ENCODE measurements around the gene LSR.

The LSR gene

DNA sequence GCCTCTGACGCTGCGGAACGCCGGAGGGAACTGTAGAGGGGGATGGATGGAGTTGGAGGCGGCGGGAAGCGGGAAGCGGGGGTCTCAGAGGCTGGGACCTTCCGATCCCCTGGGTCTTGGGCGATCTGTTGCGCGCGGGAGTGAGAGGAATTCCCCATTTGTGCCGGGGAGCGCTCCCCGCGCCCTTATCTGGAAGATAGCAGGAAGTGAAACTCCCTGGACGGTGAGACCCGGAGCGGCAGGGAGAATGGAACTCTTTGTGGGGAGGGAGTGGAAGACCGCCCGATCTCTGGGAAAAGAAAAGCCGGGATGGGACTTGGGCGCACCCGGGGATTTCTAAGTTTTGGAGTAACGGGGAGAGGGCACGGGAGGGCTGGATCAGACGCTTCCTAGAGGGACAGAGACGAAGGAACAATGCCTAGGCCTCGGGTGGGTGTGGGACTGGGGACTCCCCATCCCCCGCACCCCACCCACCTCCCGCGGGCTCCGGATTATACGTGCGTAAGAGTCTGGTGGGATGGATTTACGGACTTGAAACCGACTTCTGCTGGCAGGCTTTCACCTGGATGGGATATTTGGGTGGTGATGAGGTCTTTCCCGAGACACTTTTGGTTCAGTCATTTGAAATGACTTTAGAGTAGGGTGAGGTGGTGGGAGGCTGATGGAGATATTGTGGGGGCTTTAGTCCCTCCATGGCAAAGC is 495 bp downstream of the LSR start:
- peak; percentile 24 for DNase-seq

DNA sequence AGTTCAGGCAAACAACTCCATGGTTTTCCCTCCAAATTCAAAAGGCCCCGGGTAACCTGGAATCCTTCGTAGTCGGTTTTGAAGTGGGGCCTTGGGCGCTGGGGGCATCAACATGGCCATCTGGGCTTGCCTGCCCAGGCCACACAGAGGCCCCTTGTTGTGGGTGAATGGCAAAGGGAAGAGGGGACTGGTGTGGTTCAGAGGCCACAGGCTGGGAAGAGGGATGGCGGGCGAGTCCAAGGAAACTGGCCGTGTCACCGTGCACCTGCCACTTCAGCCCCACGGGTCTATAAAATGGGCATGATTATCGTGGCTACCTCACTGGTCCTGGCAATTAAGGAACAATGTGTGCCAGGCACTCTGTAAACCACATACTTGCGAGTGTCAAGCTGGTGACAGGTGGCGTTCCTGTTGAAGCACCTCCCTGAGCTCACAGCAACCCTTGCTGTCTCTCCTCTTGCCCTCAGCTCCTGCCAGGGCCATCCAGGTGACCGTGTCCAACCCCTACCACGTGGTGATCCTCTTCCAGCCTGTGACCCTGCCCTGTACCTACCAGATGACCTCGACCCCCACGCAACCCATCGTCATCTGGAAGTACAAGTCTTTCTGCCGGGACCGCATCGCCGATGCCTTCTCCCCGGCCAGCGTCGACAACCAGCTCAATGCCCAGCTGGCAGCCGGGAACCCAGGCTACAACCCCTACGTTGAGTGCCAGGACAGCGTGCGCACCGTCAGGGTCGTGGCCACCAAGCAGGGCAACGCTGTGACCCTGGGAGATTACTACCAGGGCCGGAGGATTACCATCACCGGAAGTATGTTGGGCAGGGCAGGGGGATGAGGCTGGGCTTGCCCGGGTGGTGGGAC is 1.3 kb downstream of the LSR start:
- peak; percentile 20 for DNase-seq

DNA sequence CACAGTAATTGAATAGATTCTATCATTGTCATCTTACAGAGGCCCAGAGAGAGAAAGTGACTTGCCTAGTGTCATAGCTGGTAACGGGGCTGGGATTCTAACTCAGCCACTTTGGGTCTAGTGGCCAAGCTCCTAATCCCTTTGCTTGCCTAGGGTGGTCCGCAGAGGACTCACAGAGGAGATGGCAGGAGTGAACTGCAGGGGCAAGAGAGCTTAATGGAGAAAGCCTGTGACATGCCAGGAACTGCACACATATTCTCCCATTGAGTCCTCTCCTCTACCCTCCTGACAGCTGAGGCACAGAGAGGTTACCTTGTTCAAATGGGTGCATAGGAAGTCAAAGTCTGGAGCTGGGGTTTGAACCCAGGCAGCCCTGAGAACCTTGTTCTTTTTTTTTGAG is 2.7 kb downstream of the LSR start:
- DNase-seq = peak; percentile 16

DNA sequence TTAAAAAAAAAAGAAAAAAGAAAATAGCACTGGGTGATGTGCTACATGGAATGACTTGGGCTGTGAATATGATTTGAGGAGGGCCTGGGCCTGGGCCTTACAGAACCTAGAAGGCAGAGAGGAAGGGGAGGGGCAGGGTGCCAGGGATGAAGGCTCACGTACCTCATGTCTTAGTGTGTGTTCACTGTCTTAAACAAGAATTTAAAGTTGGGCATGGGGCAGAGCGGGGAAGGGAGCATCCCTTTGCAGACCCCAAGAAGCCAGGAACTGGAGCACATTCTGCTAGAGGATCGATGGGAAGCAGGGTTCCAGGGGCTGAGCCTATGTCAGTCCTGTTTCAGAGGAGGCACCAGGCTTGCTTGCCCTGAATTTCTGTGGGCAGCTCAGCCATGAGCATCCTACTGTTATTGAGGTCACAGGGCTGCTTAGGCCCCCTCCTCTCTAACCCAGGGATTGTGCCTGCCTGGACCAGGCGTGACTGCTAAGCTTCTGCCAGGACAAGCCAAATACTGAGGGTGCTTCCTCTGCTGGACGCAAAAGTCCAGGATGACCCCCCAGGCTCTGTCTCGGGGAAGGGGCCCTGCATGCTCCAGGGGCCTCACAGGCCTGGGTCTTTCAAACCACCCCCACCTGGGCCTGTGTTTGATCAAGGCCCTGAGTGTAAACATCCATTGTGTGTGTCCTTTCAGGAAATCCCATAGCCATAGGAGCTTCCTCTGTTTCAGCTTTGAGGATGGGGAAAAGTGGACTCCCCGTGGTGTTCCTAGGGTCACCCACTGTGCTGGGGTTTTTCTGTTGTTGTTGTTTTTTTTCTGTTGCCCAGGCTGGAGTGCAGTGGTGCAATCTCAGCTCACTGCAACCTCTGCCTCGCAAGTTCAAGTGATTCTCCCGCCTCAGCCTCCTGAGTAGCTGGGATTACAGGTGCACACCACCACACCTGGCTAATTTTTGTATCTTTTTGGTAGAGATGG is 4.8 kb downstream of the LSR start:
- DNase-seq = peak; percentile 19

DNA sequence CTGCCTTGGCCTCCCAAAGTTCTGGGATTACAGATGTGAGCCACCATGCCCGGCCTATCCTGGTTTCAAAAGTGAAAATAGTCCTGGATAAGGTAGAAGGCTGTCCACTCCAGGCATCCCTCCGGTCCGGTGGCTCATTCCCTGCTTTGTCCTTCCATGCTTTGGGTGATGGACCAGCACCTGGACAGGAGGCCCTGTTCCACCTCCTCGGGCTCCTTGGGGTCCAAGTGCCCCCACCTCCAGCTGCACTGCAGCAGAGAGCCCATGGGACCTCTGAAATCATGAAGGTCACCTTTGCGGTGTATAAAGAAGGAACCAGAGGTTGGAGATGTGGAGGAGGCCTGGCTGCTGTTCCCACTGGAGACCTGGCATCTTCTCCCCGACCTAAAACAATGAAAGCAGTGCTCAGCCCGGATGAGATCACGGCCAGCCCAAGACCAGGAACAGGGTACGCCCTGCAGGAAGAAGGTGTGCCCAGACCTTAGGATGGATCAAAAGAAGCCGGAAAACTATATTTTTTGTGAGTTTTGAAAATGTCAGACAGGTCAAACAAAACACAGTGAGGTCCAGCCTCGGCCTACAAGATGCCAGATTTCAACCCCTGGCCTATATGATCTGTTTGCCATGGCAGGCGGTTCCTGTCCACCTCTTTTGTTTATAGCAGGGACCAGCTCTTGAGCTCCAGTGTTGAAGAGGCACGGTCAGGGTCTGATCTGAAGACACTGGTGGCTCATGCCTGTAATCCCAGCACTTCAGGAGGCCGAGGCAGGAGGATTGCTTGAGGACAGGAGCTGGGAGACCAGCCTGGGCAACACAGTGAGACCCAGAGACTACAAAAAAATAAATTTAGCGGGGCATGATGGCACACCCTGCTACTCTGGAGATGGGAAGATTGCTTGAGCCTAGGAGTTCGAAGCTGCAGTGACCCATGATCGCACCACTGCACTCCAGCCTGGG is 5.8 kb downstream of the LSR start:
- DNase-seq = peak; percentile 19

DNA sequence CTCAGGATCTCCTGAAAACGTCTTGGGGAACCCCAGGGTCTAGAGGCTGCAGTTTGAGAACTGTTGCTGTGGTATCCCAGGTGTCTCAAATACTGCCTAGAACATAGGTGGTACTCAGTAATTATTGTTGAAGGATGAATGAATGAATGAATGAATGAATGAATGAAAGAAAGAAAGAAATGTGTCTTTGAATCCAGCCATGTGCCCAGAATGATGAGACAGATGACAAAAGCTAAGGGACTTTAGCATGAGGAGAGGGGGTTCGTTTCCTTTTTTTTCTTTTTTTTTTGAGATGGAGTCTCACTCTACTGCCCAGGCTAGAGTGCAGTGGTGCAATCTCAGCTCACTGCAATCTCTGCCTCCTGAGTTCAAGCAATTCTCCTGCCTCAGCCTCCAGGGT is 7.8 kb downstream of the LSR start:
- no peak for DNase-seq

DNA sequence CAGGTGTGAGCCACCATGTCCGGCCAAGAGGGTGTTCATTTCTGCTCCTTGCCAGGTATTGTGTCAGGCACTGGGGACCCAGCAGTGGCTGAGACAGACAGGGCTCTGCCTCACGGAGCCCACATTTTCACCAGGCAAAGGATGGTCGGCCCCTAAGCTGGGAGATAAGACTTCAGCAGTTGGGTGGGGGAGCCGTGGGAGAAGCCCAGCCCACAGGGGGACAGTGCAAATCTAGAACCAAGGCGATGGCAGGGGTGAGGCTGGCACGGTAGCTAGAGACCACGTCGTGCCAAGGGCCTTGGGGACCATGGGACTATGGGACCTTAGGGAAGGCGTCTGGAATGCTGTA is 8.3 kb downstream of the LSR start:
- DNase-seq = peak; percentile 18

DNA sequence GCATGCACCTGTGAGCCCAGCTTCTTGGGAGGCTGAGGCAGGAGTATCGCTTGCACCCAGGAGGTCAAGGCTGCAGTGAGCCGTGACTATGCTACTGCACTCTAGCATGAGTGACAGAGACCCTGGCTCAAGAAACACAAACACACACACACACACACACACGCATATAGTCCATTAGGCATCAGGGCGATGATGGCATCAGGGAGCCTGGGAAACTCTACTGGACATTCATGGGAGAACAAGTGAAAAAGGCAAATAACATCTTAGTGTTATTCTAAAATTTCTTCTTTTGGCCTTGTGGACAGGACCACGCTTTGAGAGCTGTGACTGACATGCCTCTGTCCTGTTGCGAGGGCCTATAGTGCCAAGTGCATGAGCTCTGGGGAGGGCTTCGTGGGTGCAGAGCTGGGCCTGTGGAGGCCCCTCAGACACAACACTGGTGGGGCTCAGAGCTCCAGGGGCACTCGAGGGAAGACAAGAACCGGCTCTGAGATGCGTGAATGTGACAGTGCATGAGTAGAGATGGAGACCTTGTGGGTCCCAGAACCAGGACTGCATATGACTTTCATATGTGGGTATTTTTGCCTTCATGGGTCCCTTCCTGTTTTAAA is 12.0 kb downstream of the LSR start:
- peak; percentile 19 for DNase-seq

DNA sequence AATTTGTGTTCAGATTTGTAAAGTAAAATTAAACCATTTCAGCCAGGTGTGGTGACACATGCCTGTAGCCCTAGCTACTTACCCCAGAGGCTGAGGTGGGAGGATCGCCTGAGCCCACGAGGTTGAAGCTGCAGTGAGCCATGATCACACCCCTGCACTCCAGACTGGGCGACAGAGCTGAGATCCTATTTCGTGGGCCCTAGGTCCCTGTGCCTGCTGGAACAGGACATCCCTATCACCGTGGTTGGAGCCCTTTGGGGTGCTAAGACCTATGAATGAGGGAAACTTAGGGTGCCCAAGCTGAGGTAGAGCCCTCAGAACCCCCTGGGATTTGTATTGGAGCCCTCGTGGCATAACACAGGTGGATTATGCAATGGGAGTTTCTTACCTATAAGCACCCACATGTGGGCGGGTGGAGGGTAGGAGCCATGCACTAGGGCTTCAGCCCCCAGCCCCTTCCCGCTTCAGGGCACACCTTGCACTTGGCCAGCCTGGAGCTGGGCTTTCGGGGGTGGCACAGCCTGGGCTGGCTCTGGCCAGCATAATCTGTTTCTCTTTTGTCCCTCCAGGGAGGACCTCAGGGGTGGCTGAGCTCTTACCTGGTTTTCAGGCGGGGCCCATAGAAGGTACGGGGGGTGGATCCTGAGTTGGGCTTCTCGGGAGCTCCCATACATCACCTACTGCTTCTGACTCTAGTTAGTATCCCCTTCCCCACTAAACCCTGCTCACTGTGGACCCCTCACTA is 12.7 kb downstream of the LSR start:
- DNase-seq = peak; percentile 23

DNA sequence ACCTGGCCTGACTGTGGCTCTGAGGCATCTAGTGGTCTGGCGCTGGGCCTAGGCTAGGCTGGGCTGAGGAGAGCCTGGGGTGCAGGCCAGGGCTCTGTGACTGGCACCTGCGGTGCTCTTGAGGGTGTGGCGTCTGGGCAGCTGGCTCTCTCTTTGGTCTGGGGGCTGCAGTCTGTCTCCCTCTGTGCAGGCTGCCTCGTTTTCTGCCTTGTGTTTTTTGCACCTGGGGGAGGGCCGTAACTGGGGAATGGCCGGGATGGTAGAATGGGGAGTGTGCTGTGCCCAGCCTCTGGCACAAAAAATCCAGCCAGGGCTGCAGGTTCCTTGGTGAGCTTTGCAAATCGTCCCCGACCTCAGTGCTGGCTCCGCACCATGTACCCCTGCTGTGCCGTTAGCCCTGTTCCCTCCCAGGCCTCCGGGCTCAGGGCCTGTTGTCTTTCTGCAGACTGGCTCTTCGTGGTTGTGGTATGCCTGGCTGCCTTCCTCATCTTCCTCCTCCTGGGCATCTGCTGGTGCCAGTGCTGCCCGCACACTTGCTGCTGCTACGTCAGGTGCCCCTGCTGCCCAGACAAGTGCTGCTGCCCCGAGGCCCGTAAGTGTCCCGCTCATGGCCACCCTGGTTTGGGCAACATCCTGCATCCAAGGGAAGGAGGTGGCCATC is 13.4 kb downstream of the LSR start:
- peak; percentile 19 for DNase-seq

DNA sequence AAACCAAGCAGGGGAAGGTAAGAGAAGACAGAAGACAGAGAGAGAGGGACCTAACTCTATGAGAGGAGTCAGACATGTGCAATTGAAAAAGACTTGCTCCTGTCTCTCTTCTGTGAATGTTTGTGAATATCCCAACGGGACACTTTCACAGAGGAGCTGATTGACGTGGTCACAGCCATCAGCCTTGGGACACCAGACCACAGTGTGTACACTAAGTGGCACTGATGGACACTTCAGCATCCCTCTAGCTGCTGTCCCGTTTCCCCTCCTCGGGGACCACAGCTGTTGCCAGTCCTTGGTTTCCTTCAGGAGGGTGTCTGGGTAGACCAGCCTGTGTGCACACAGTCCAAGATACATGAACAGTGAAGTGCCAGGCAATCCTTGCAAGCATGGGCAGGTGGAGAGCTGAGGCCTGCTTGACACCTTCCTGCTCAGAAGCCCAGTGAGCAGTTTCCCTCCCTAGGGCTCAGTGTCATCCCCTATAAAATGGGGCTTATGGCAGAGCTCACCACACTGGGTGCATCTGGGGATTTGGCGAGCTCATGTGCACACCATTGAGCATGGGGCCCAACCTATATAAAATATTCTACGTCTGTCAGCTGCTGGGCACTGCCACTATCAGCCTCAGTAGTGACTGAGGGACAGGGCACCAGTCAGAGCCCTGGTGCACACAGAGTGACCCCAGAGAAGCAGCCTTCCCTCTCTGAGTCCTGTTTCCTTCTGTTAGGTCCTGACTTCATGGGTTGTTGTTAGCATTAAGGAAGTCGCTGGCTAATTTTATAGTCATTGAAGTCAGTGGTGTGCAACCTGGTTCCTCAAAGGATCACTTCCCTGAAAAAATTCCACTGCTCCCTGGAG is 15.7 kb downstream of the LSR start:
- DNase-seq = peak; percentile 22

DNA sequence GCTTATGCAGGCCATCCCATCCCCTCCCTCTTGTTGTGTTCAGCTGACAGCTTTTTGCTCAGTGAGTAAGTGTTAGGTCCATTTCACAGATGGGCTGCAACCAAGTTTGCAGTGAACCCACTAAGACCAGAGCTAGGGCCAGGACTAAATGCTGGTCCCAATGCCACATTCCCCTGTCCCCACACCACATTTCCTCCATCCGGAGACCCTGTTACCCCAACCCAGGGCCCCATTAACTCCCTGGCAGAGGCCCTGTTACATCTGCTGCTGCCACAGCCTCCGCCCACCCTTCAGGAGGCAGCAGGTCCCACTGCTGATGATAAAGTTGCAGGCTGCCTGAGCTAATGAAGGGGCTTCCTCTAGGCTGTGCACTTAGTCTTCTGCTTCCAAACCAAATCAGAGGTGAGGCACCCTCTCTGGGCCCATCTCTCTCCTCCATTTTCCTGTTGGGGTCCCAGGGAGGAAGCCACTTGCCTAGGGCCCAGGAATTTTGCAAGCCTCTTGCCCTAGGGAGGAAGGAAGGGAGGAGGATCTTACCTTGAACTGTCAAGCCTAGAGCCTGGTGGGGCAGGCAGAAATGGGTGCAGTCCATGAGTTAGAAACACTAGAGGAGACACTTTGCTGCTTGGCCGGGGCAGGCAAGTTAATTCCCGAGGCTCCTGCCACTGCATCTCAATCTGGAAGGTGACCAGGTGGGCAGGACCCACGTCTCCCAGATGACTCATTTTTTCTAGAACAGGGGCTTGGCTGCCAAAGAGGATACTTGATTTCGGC is 16.5 kb downstream of the LSR start:
- no peak for DNase-seq

DNA sequence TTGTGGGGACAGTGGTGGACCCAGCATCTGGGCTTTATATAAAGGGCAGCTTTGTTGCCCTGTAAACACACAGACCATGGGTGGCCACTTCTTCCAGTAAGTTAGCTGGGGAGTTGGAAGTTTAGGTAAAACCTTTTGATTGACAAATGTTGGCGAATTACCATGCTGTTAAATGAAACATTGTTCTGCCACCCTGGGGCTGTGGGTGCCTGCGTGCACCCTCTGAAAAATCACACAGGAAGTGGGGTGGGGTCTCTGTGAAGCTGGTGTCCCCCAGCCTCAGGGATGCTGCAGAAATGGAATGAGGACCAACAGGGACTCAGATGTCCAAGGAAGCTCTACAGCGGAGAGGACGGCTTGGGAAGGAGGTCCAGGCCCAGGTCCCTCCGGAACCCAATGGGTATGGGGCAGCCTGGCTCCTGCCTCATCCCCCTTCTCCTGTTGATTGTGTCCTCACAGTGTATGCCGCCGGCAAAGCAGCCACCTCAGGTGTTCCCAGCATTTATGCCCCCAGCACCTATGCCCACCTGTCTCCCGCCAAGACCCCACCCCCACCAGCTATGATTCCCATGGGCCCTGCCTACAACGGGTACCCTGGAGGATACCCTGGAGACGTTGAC is 17.2 kb downstream of the LSR start:
- DNase-seq = peak; percentile 20

DNA sequence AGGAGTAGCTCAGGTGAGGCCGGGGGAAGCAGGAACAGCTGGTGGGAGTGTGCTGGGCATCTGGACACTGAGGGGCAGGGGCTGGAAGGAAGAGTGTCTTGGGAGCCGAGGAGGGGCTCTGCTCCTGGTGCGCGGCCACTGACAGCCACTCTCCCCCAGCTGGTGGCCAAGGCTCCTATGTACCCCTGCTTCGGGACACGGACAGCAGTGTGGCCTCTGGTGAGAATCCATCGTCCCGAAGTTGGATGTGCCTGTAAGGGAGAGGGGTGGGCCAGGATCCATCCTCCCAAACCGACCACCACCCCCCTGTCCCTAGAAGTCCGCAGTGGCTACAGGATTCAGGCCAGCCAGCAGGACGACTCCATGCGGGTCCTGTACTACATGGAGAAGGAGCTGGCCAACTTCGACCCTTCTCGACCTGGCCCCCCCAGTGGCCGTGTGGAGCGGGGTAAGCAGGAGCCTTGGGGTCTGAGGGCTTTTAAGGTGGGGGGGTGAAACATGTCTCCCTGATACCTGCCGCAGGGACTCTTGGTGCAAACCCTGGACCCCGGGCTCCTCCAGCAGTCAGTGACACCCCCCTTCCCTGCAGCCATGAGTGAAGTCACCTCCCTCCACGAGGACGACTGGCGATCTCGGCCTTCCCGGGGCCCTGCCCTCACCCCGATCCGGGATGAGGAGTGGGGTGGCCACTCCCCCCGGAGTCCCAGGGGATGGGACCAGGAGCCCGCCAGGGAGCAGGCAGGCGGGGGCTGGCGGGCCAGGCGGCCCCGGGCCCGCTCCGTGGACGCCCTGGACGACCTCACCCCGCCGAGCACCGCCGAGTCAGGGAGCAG is 17.9 kb downstream of the LSR start:
- peak; percentile 46 for DNase-seq

DNA sequence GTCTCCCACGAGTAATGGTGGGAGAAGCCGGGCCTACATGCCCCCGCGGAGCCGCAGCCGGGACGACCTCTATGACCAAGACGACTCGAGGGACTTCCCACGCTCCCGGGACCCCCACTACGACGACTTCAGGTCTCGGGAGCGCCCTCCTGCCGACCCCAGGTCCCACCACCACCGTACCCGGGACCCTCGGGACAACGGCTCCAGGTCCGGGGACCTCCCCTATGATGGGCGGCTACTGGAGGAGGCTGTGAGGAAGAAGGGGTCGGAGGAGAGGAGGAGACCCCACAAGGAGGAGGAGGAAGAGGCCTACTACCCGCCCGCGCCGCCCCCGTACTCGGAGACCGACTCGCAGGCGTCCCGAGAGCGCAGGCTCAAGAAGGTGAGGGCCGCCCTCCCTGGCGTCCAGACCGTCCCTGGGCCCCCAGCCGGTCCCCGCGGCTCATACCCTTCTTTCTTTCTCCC is 18.6 kb downstream of the LSR start:
- peak; percentile 69 for DNase-seq

DNA sequence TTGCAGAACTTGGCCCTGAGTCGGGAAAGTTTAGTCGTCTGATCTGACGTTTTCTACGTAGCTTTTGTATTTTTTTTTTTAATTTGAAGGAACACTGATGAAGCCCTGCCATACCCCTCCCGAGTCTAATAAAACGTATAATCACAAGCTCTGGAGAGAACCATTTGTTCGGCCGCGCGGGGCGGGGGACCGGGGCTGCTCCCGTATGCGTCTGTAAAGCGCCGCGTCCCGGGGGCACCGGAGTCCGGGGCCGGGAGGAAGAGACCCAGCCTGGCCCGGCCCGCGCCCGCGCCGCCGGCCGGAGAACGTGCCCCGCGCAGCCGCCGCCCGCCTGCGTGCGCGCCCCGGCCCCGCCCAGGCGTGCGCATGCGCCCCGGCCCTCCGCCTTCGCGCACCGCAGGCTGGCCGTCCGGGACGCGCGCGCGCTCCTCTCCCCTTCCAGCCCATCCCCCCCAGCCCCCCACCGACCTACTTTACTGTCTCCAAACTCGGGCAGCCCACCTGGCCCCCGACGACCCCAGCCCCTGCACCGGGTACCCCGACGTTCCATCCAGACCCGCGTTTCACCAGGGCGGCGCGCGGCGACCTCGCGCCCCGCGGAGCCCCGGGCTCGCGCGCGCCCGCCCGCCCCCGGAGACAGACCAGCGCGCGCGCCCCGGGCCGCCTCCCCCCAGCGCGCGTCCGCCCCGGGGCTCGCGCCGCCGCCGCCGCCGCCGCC is 19.2 kb downstream of the LSR start:
- peak; percentile 79 for DNase-seq
